HCT116 (cell line): Measurements from ENCODE around the gene CYP11A1. TPM values are rescaled to one million over a fixed set of nuclear protein-coding genes. Genes with fewer than 3 reads are reported as not detected.

ENCODE experiments used
- ATAC-seq: fragments of 200-7000 bp; cut with Tn5 transposase; 2 replicates; pipeline ENCODE4 v1.9.1; 2020; ENCODE audit warnings: mild to moderate bottlenecking, moderate library complexity
- BruUV-seq: library from RNA; stranded (reverse); fragments of 400-500 nt; replicated peaks from 2 replicates; lab custom pipeline; 2021; lab: Mats Ljungman, UMichigan
- CTCF ChIA-PET: fragments of 300-600 bp; sonication (Branson Sonifier 250); formaldehyde crosslinking; loops from one replicate; lab custom pipeline; 2021; ENCODE audit warnings: antibody characterized with exemption; lab: Charles Lee
- POLR2A ChIA-PET: fragments of 300-600, 350-600 bp; sonication (Branson Sonifier 250); formaldehyde crosslinking; loops from one replicate; lab custom pipeline; 2021; ENCODE audit warnings: antibody characterized with exemption; lab: Charles Lee
- RAD21 ChIA-PET, 2 experiments: fragments of 300-600 bp; sonication (Branson Sonifier 250); formaldehyde crosslinking; loops; one replicate each; lab custom pipeline; 2023; ENCODE audit warnings: low total read pairs in 2 of 2; ENCODE audit not compliant: uncharacterized antibody in 2 of 2, unreplicated experiment in 2 of 2, low non-redundant PET in 1 of 2; lab: Charles Lee
- DNase-seq: peaks from one replicate; pipeline ENCODE4 v3.0.0-alpha.2; 2010; ENCODE audit warnings: low read depth, low spot score
- H2AFZ ChIP-seq: fragments of 200-600 bp; shearing (Covaris generic), sonication (generic); 2 replicates; pipeline ENCODE4 v1.6.1; 2017; ENCODE audit warnings: low read depth, mixed run types, mixed read lengths, antibody characterized with exemption, low read length; ENCODE audit not compliant: poor library complexity, severe bottlenecking
- H3K27ac ChIP-seq: 2 replicates; pipeline ENCODE4 v1.5.1; 2012; ENCODE audit warnings: low read depth, low read length
- H3K27me3 ChIP-seq: fragments of 200-600 bp; sonication (generic); 2 replicates; pipeline ENCODE4 v1.6.1; 2016; ENCODE audit warnings: mixed run types, low read length, mixed read lengths; ENCODE audit not compliant: insufficient read depth
- H3K36me3 ChIP-seq, 2 experiments: fragments of 200-500 bp in 1 of 2; fragments of 200-600 bp in 1 of 2; sonication (Bioruptor generic) in 1 of 2; sonication (generic) in 1 of 2; 2 replicates each; pipeline versions ENCODE4 v1.5.1 to v1.6.1; 2014 to 2016; ENCODE audit warnings: low read length in 2 of 2, inconsistent platforms in 1 of 2, mixed read lengths in 1 of 2, mixed run types in 1 of 2; ENCODE audit not compliant: insufficient read depth in 2 of 2, control insufficient read depth in 1 of 2
- H3K4me1 ChIP-seq, 2 experiments: fragments of 200-600 bp in 1 of 2; sonication (generic) in 1 of 2; 2 replicates each; pipeline versions ENCODE4 v1.5.1 to v1.6.1; 2012 to 2017; ENCODE audit warnings: low read length in 2 of 2, inconsistent platforms in 1 of 2, mild to moderate bottlenecking in 1 of 2, mixed read lengths in 1 of 2, mixed run types in 1 of 2, moderate library complexity in 1 of 2; ENCODE audit not compliant: insufficient read depth in 2 of 2, control insufficient read depth in 1 of 2
- H3K4me2 ChIP-seq: fragments of 200-600 bp; sonication (generic); 2 replicates; pipeline ENCODE4 v1.6.1; 2017; ENCODE audit warnings: mixed run types, low read length, mixed read lengths
- H3K4me3 ChIP-seq, 2 experiments: fragments of 200-600 bp in 1 of 2; sonication (generic) in 1 of 2; replicated peaks in 1 of 2; 2 replicates each; pipeline ENCODE4 v1.5.1; 2011 to 2016; ENCODE audit warnings: low read length in 2 of 2, control low read depth in 1 of 2, low read depth in 1 of 2, mild to moderate bottlenecking in 1 of 2, mixed read lengths in 1 of 2, mixed run types in 1 of 2
- H3K79me2 ChIP-seq: fragments of 200-600 bp; sonication (generic); 2 replicates; pipeline ENCODE4 v1.6.1; 2017; ENCODE audit warnings: mild to moderate bottlenecking, mixed run types, low read length, moderate library complexity, mixed read lengths; ENCODE audit not compliant: insufficient read depth
- H3K9ac ChIP-seq: fragments of 200-600 bp; sonication (generic); 2 replicates; pipeline ENCODE4 v1.6.1; 2016; ENCODE audit warnings: low read length, mixed read lengths
- H3K9me2 ChIP-seq: fragments of 200-600 bp; sonication (generic), shearing (Covaris generic); 2 replicates; pipeline ENCODE4 v1.6.1; 2017; ENCODE audit warnings: mixed run types, mild to moderate bottlenecking, moderate library complexity; ENCODE audit not compliant: insufficient read depth
- H3K9me3 ChIP-seq, 2 experiments: fragments of 200-500 bp in 1 of 2; fragments of 200-600 bp in 1 of 2; sonication (Bioruptor generic) in 1 of 2; sonication (generic) in 1 of 2; 2 replicates each; pipeline ENCODE4 v1.6.1; 2014 to 2017; ENCODE audit warnings: low read length in 2 of 2, mixed read lengths in 2 of 2, inconsistent platforms in 1 of 2, low read depth in 1 of 2, mild to moderate bottlenecking in 1 of 2, mixed run types in 1 of 2, moderate library complexity in 1 of 2; ENCODE audit not compliant: control insufficient read depth in 1 of 2, insufficient read depth in 1 of 2
- H4K20me1 ChIP-seq: fragments of 200-600 bp; sonication (generic), shearing (Covaris generic); 2 replicates; pipeline ENCODE4 v1.6.1; 2017; ENCODE audit warnings: mixed run types, mild to moderate bottlenecking, moderate library complexity; ENCODE audit not compliant: insufficient read depth
- CBX3 ChIP-seq: IDR thresholded peaks from 2 replicates; pipeline ENCODE4 v1.6.1; 2012; ENCODE audit warnings: low read depth
- CEBPB ChIP-seq: IDR thresholded peaks from 2 replicates; pipeline ENCODE4 v1.6.1; 2012; ENCODE audit warnings: low read depth
- CTCF ChIP-seq, 3 experiments: fragments of 200-600 bp in 1 of 3; sonication (generic) in 1 of 3; IDR thresholded peaks in 2 of 3; conservative IDR thresholded peaks in 1 of 3; 2 replicates each; pipeline ENCODE4 v1.5.1; 2012 to 2017; ENCODE audit warnings: low read depth in 2 of 3, low read length in 2 of 3, antibody characterized with exemption in 1 of 3, borderline replicate concordance in 1 of 3, control low read depth in 1 of 3, mild to moderate bottlenecking in 1 of 3, mixed read lengths in 1 of 3, mixed run types in 1 of 3, moderate library complexity in 1 of 3; ENCODE audit not compliant: insufficient read depth in 1 of 3
- EGR1 ChIP-seq: IDR thresholded peaks from 2 replicates; pipeline ENCODE4 v1.6.1; 2012; ENCODE audit warnings: low read depth
- ELF1 ChIP-seq: IDR thresholded peaks from 2 replicates; pipeline ENCODE4 v1.6.1; 2012; ENCODE audit warnings: low read depth, borderline replicate concordance
- EZH2 ChIP-seq: fragments of 200-600 bp; sonication (generic); IDR thresholded peaks from 2 replicates; pipeline ENCODE4 v1.6.1; 2017; ENCODE audit warnings: antibody characterized with exemption, mixed run types
- EZH2phosphoT487 ChIP-seq: fragments of 200-600 bp; IDR thresholded peaks from 2 replicates; pipeline ENCODE4 v1.6.1; 2018; ENCODE audit warnings: antibody characterized with exemption, borderline replicate concordance
- FOSL1 ChIP-seq: IDR thresholded peaks from 2 replicates; pipeline ENCODE4 v1.6.1; 2012; ENCODE audit warnings: low read depth
- JUND ChIP-seq: IDR thresholded peaks from 2 replicates; pipeline ENCODE4 v1.6.1; 2012
- MAX ChIP-seq: IDR thresholded peaks from 2 replicates; pipeline ENCODE4 v1.6.1; 2012
- POLR2A ChIP-seq: IDR thresholded peaks from 2 replicates; pipeline ENCODE4 v1.7.0; 2011; ENCODE audit warnings: borderline replicate concordance; ENCODE audit not compliant: insufficient read depth, insufficient read length; ENCODE audit errors: extremely low read depth
- POLR2AphosphoS5 ChIP-seq: IDR thresholded peaks from 2 replicates; pipeline ENCODE4 v1.6.1; 2011; ENCODE audit warnings: mild to moderate bottlenecking, low read depth, low read length, moderate library complexity
- REST ChIP-seq: IDR thresholded peaks from 2 replicates; pipeline ENCODE4 v1.6.1; 2012; ENCODE audit warnings: low read depth
- SIN3A ChIP-seq: IDR thresholded peaks from 2 replicates; pipeline ENCODE4 v1.6.1; 2012; ENCODE audit warnings: low read depth
- SRF ChIP-seq: IDR thresholded peaks from 2 replicates; pipeline ENCODE4 v1.6.1; 2012; ENCODE audit warnings: low read depth
- TCF7L2 ChIP-seq: IDR thresholded peaks from 2 replicates; pipeline ENCODE4 v1.7.0; 2011; ENCODE audit warnings: borderline replicate concordance, inconsistent platforms; ENCODE audit not compliant: insufficient read depth, insufficient read length; ENCODE audit errors: extremely low read depth
- YY1 ChIP-seq: IDR thresholded peaks from 2 replicates; pipeline ENCODE4 v1.6.1; 2011; ENCODE audit warnings: low read length, low read depth, moderate library complexity, mild to moderate bottlenecking; ENCODE audit not compliant: insufficient replicate concordance; ENCODE audit errors: extremely low read depth
- ZNF274 ChIP-seq: fragments of 200-500 bp; sonication (Bioruptor generic); IDR thresholded peaks from 2 replicates; pipeline ENCODE4 v1.6.1; 2014; ENCODE audit warnings: mild to moderate bottlenecking, low read depth, low read length, inconsistent platforms
- intact Hi-C: fragments of 100-400 bp; cut with micrococcal nuclease; formaldehyde crosslinking; loops from 2 replicates; pipeline ENCODE4 v1.10.0; 2022
- total RNA-seq: library from RNA; stranded (reverse); gene quantifications from one replicate; pipeline ENCODE4 v1.2.1, GENCODE V29; 2021; ENCODE audit not compliant: unreplicated experiment
- TF ChIP-seq, protein P1 (sequence below): IDR thresholded peaks from 2 replicates; pipeline ENCODE4 v1.6.1; 2012
- TF ChIP-seq, protein P2 (sequence below): IDR thresholded peaks from 2 replicates; pipeline ENCODE4 v1.6.1; 2011; ENCODE audit warnings: mild to moderate bottlenecking, low read length, moderate library complexity; ENCODE audit not compliant: insufficient replicate concordance; ENCODE audit errors: extremely low read depth

The CYP11A1 gene
- total RNA-seq, 1 experiment from 2014 or later = 0.57 TPM

DNA sequence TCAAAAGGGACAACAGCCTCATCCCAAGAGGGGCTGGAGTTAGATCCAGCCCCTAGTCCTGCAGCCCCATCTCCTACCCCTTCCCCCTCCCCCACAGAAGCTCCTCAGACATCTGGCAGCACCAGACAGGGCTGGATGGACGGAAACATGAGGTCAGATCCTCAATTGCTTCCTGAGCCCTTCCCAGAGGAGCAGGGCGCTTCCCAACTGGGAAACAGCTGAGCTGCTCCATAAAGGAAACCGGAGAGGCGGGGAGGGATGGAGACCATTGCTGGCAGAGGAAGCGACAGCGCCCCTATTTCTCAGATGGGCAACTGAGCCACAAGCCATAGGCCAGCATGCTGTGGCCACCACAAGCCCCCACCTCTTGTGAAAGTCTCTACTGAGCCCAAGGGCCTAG, 18.3 kb upstream of the CYP11A1 start:
- BruUV-seq = no TSS peak
- H3K9me2 ChIP-seq = no peaks in the 10 kb centered on the region
- no peaks in the 10 kb centered on the region for H3K9me3 ChIP-seq
- H3K36me3 ChIP-seq = no peaks in the 10 kb centered on the region
- no peaks in the 10 kb centered on the region for H4K20me1 ChIP-seq
- peak overlapping the region; percentile 46 for H3K4me2 ChIP-seq
- no peak overlapping the region for H3K27ac ChIP-seq
- DNase-seq (no peak), ATAC-seq (no peak)
- no peak overlapping the region for H2AFZ ChIP-seq
- peak overlapping the region; percentile 28 for H3K9ac ChIP-seq
- ChIA-PET CTCF (interaction anchor here (0.7 to 1.1 kb wide), 2 partner anchors 52 to 56 kb away, joined by 3 to 4 read pairs; no protein-coding TSS in a partner anchor), RAD21 (interaction anchor here in 1 of 2 experiments (0.8 kb wide), 1 partner anchor 53 kb away, joined by 3 read pairs; no protein-coding TSS in a partner anchor), POLR2A (interaction anchor here (0.7 to 2.8 kb wide), 4 partner anchors 10 to 462 kb away, joined by 3 to 24 read pairs (median 6); no protein-coding TSS in a partner anchor)
- no peak overlapping the region for H3K4me3 ChIP-seq
- TF ChIP-seq ZNF274 (no peak), ELF1 (no peak), JUND (no peak), CTCF (IDR thresholded peaks at IDR 0.05 in 2 of 3, conservative IDR thresholded peaks at IDR 0.05 in 1 of 3; ENCODE audit: borderline replicate concordance in 1 of 3, insufficient read depth in 1 of 3, low read depth in 2 of 3, low read length in 2 of 3) (no peak), CBX3 (no peak), YY1 (no peak), SIN3A (no peak), CEBPB (no peak), TCF7L2 (no peak), REST (no peak), EZH2phosphoT487 (no peak), SRF (no peak), MAX (no peak), FOSL1 (no peak), EZH2 (no peak), POLR2AphosphoS5 (no peak), EGR1 (no peak), POLR2A (no peak)
- TF ChIP-seq, protein P1, sequence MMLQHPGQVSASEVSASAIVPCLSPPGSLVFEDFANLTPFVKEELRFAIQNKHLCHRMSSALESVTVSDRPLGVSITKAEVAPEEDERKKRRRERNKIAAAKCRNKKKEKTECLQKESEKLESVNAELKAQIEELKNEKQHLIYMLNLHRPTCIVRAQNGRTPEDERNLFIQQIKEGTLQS = no peak
- TF ChIP-seq, protein P2, sequence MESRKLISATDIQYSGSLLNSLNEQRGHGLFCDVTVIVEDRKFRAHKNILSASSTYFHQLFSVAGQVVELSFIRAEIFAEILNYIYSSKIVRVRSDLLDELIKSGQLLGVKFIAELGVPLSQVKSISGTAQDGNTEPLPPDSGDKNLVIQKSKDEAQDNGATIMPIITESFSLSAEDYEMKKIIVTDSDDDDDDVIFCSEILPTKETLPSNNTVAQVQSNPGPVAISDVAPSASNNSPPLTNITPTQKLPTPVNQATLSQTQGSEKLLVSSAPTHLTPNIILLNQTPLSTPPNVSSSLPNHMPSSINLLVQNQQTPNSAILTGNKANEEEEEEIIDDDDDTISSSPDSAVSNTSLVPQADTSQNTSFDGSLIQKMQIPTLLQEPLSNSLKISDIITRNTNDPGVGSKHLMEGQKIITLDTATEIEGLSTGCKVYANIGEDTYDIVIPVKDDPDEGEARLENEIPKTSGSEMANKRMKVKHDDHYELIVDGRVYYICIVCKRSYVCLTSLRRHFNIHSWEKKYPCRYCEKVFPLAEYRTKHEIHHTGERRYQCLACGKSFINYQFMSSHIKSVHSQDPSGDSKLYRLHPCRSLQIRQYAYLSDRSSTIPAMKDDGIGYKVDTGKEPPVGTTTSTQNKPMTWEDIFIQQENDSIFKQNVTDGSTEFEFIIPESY = no peak
- H3K4me1 ChIP-seq = peaks cover 22 to 93% of the 10 kb centered on the region in 2 experiments
- no peaks in the 10 kb centered on the region for H3K27me3 ChIP-seq
- intact Hi-C loops = no loop called here
- no peaks in the 10 kb centered on the region for H3K79me2 ChIP-seq
